ENCODE results near the gene SPARC.

SPARC gene

DNA sequence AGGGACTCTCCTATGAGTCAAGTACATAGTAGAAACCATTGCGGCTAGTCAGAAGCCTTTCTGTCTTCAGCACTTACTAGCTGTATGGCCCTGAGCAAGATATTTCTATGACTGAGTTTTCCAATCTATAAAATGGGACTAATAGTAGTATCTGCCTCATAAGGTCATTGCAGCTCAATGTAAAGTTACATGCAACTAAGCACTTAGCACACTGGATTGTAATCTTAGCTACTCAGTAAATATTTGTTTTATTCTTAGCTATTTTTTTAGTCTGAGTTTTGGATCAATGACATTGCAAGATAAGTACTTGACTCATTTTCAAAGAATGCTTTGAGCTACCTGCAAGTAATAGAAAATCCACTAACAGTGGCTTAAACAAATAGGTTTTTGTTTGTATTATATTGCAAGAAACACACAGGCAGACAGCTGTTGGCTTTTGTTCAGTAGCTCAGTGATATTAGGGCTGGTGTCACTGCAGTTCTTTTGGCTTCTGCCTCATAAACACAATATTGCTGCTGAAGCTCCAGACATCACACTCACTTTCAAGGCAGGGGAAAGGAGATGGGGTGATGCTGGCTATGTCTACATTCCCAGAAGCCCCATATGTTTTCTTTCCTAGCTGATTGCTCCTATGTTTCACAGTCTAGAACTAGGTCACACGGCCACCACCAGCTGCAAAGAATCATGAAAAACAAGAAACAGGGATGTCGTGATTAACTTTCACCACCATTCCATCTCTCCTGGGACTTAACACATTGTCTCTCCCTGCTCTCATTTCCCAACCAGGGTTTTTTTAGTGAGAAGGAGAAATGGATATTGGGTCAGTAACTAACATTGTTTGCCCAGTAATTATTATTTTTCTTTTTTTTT lies 68.6 kb downstream of the SPARC start:
- DNase-seq: no peak

DNA sequence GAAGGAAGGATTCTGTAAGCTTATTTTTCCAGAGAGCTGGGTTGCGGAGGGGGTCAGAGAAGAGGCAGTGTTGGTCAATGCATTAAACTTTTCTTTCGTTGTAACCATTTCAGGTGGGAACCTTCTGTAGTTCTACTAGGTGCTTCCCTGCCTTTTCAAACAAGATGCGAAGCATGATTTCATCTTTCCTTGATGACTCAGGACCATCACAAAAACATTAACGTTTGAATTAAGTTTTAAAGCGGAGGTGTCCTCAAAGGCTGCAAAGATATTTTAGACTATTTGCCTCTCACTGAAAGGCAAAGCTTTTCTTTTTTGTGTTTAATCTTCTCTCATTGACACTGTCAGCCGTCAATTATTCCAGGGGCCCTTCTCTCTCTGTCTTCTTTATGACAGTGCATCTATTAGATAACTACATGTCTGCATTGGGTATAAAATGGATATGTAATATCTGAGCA lies 69.3 kb downstream of the SPARC start:
- no peak for DNase-seq

DNA sequence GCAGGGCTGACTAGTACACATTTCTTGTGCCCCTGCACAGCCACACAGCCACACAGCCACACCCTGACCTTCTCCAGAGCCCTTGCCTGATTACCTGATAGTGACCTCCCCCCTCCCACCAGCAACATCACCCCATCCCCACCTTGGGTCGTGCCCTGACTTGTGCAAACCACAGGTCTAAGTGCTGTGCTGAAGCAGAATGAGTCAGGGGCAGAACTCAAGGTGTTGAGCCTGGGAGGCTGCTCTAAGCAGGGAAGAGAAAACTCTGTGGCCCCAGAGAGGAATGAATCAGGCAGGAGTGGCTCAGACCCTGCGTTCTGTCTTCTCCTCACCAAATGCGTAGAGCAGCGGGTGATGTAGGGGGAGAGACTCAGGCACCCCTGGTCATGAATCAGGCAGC lies 71.3 kb downstream of the SPARC start:
- no peak for DNase-seq

DNA sequence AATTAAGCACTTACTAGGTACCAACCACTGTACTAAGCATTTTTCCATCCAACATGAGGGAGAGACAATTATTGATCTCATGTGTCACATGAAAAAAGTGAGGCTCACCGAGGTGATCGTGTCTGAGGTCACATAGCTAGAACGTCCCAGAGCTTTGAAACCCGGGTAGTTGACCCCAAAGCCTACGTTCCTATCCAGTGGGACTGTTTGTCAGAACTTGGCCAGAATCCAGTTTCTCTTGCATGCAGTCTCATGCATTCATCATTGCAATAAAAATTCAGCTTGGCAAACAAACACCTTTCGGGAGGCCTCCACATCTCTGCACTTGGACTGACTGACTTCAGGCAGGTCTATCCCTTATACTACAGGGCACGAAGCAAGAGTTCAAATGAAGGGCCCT lies 72.2 kb downstream of the SPARC start:
- no peak for DNase-seq

GRCh38 chr5:151612689-151613427 lies 73.9 kb downstream of the SPARC start:
- DNase-seq: no peak

DNA sequence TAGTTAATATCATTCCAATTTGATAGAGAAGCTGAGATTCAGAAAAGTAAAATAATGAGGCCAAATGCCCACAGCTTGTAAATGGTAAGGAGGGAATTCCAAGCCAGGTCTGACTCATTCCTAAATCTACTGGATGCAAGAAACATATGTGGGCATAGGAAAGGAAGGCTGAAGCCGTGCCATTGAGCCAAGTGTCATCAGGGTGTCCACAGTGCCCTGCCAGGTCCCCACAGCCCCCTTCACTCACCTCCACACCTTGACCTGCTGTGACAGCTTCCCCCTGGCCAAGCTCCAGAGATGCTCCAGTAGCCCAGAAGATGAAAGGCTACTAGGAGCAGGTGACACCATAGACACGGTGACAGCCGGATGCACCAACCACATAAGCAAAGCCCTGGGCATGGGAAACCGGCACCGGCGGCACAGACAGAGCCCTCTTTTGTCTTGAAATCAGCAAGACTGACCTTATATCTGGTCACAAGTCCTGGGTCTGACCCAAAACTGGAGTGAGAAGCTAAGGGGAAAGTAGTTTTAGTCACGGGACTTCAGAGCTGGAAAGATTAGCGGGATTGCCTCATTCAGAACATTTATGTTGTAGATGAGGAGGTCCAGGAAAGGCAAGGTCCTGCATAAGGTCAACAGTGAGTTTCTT lies 75.5 kb downstream of the SPARC start:
- DNase-seq: no peak
